K562 (cell line): ENCODE results near the gene C3. TPM values are rescaled to one million over a fixed set of nuclear protein-coding genes. Genes with fewer than 3 reads are reported as not detected.

Experiments
- ARID2 ChIP-seq: fragments of 450-650 bp; IDR thresholded peaks from 2 replicates; pipeline ENCODE4 v1.6.1; 2017; ENCODE audit warnings: antibody characterized with exemption, mild to moderate bottlenecking
- BCOR ChIP-seq: fragments of 450-650 bp; IDR thresholded peaks from 2 replicates; pipeline ENCODE4 v1.6.1; 2016
- C11orf30 ChIP-seq: fragments of 450-650 bp; IDR thresholded peaks from 2 replicates; pipeline ENCODE4 v1.6.1; 2016; ENCODE audit warnings: low read depth, mild to moderate bottlenecking
- ETS2 ChIP-seq: IDR thresholded peaks from 2 replicates; pipeline ENCODE4 v1.6.1; 2016; ENCODE audit warnings: borderline replicate concordance, missing genetic modification characterization, mild to moderate bottlenecking, moderate library complexity, missing compliant biosample characterization; ENCODE audit not compliant: poor library complexity, severe bottlenecking
- HDAC6 ChIP-seq: IDR thresholded peaks from 2 replicates; pipeline ENCODE4 v1.6.1; 2012; ENCODE audit warnings: low read depth, mild to moderate bottlenecking, control low read depth, inconsistent platforms, low read length, moderate library complexity
- HDAC8 ChIP-seq: fragments of 450-650 bp; IDR thresholded peaks from 2 replicates; pipeline ENCODE4 v1.6.1; 2016; ENCODE audit warnings: mild to moderate bottlenecking, missing genetic modification characterization, moderate library complexity, missing compliant biosample characterization
- IFI16 ChIP-seq: fragments of 250-450 bp; sonication (Bioruptor Pico); IDR thresholded peaks from 2 replicates; pipeline ENCODE4 v2.1.2; 2022; ENCODE audit warnings: mild to moderate bottlenecking, inconsistent platforms
- KDM2B ChIP-seq: fragments of 250-450 bp; sonication (Bioruptor Pico); IDR thresholded peaks from 2 replicates; pipeline ENCODE4 v1.8.0; 2021; ENCODE audit warnings: mild to moderate bottlenecking, moderate library complexity
- LARP7 ChIP-seq: fragments of 450-650 bp; IDR thresholded peaks from 2 replicates; pipeline ENCODE4 v1.6.1; 2016
- MCM7 ChIP-seq, 2 experiments: fragments of 450-650 bp; IDR thresholded peaks; 2 replicates each; pipeline ENCODE4 v1.6.1; 2016 to 2018
- MGA ChIP-seq: fragments of 450-650 bp; IDR thresholded peaks from 2 replicates; pipeline ENCODE4 v1.6.1; 2016; ENCODE audit warnings: mild to moderate bottlenecking, moderate library complexity
- NR4A1 ChIP-seq, 2 experiments: fragments of 250-450 bp in 1 of 2; fragments of 450-650 bp in 1 of 2; sonication (Bioruptor Pico) in 1 of 2; IDR thresholded peaks; 2 replicates each; pipeline versions ENCODE4 v1.4.0 to v1.6.1; 2016 to 2020; ENCODE audit warnings: mild to moderate bottlenecking in 2 of 2, missing compliant biosample characterization in 1 of 2, missing genetic modification characterization in 1 of 2, moderate library complexity in 1 of 2
- RUNX1 ChIP-seq: sonication (generic); IDR thresholded peaks from 2 replicates; pipeline ENCODE4 v1.6.1; 2016; ENCODE audit warnings: antibody characterized with exemption, low read depth
- TAF7 ChIP-seq: fragments of 450-650 bp; IDR thresholded peaks from 2 replicates; pipeline ENCODE4 v1.6.1; 2016; ENCODE audit warnings: missing genetic modification characterization, missing compliant biosample characterization
- ZNF143 ChIP-seq: sonication (generic); formaldehyde crosslinking; IDR thresholded peaks from 2 replicates; pipeline ENCODE4 v1.9.0; 2022; ENCODE audit warnings: mild to moderate bottlenecking, missing genetic modification reagents
- ZNF263 ChIP-seq: sonication (generic); formaldehyde crosslinking; IDR thresholded peaks from 2 replicates; pipeline ENCODE4 v1.8.0; 2022; ENCODE audit warnings: mild to moderate bottlenecking, missing genetic modification reagents, borderline replicate concordance
- polyA plus RNA-seq, 8 experiments: library from polyadenylated mRNA; depleted of rRNA in 4 of 8; stranded (reverse) in 5 of 8; unstranded in 3 of 8; fragments of >200 nt; fragmentation: Nextera tagmentation in 2 of 8; fragmentation: Illumina TruSeq in 1 of 8; extraction: Ambion mirVana in 2 of 8; extraction: Trizol in 1 of 8; gene quantifications; 2 replicates each; pipeline versions ENCODE4 v1.2.1 to v1.2.3, GENCODE V29; 2011 to 2014; ENCODE audit warnings: inconsistent platforms in 1 of 8, missing spikeins in 1 of 8
- total RNA-seq, 7 experiments: library from RNA; depleted of rRNA in 6 of 7; stranded (reverse); fragments of >200 nt in 6 of 7; fragmentation: Illumina TruSeq in 2 of 7; extraction: Trizol in 2 of 7; gene quantifications; 2 replicates each; pipeline versions ENCODE4 v1.2.1 to v1.2.3, GENCODE V29; 2011 to 2021; ENCODE audit warnings: low replicate concordance in 1 of 7
- TF ChIP-seq, protein P1 (sequence below): fragments of 450-650 bp; IDR thresholded peaks from 2 replicates; pipeline ENCODE4 v1.6.1; 2017; ENCODE audit warnings: antibody characterized with exemption

C3 gene
- total and polyA plus RNA-seq, 9 of the 15 experiments (the other 6 are each of a cell fraction or from before 2014, with no cell fraction given) = 0.59 to 10.6 (median 2.2) TPM

DNA sequence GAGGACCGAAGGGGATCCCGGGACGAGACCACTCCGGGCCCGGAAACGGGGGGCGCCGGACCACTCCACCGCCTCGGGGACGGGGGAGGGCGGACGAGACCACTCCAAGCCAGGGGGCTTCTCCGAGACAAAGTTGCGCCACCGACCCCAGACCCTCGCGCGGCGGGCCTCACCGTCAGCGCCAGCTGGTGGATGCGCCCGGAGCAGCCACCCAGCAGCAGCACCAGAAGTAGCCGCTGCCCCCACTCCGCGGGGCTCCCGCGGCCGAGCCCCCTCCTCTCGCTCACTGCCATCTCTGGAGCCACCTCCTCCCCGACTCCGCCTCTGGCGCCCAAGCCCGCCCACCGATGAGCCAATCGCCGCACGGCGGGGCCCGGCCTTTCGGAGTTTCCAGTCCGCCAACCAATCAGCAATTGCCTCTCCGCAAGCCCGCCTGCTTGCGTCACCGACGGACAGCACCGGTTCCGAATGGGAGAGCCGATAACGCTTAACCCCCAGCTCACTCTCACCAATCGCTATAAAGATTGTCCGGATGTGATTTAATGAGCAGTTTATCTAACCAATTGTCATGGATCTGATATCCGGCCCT, 16.9 kb upstream of the C3 start, which contains the start of gene GPR108 (continued):
- TF ChIP-seq MGA = no peak
- no peak for TF ChIP-seq MCM7 (IDR thresholded peaks at IDR 0.05)
- TF ChIP-seq ZNF263 (CRISPR knock-in tag) = no peak; the same call in 1 of the 2 replicates
- TF ChIP-seq IFI16 (CRISPR knock-in tag) = no peak
- 0 out of 2 replicates have a peak, but pooled peaks have one; percentile 37 for TF ChIP-seq LARP7
- TF ChIP-seq C11orf30 = 0 out of 2 replicates have a peak, but pooled peaks have one; percentile 10
- no peak for TF ChIP-seq RUNX1
- TF ChIP-seq ARID2 = no peak
- no peak for TF ChIP-seq HDAC8 (tag)
- TF ChIP-seq NR4A1 (CRISPR knock-in tag; IDR thresholded peaks at IDR 0.05) = no peak
- TF ChIP-seq NR4A1 (tag; IDR thresholded peaks at IDR 0.05) = peak; percentile 32; the same call in 1 of the 2 replicates
- no peak for TF ChIP-seq ETS2 (tag)
- TF ChIP-seq KDM2B (CRISPR knock-in tag) = no peak
- TF ChIP-seq TAF7 = no peak
- TF ChIP-seq BCOR = no peak
- TF ChIP-seq, protein P1, sequence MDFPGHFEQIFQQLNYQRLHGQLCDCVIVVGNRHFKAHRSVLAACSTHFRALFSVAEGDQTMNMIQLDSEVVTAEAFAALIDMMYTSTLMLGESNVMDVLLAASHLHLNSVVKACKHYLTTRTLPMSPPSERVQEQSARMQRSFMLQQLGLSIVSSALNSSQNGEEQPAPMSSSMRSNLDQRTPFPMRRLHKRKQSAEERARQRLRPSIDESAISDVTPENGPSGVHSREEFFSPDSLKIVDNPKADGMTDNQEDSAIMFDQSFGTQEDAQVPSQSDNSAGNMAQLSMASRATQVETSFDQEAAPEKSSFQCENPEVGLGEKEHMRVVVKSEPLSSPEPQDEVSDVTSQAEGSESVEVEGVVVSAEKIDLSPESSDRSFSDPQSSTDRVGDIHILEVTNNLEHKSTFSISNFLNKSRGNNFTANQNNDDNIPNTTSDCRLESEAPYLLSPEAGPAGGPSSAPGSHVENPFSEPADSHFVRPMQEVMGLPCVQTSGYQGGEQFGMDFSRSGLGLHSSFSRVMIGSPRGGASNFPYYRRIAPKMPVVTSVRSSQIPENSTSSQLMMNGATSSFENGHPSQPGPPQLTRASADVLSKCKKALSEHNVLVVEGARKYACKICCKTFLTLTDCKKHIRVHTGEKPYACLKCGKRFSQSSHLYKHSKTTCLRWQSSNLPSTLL = no peak
- TF ChIP-seq HDAC6 = no peak
- TF ChIP-seq ZNF143 = no peak
